ENCODE results near the gene CAMK1D.

Gene CAMK1D

DNA sequence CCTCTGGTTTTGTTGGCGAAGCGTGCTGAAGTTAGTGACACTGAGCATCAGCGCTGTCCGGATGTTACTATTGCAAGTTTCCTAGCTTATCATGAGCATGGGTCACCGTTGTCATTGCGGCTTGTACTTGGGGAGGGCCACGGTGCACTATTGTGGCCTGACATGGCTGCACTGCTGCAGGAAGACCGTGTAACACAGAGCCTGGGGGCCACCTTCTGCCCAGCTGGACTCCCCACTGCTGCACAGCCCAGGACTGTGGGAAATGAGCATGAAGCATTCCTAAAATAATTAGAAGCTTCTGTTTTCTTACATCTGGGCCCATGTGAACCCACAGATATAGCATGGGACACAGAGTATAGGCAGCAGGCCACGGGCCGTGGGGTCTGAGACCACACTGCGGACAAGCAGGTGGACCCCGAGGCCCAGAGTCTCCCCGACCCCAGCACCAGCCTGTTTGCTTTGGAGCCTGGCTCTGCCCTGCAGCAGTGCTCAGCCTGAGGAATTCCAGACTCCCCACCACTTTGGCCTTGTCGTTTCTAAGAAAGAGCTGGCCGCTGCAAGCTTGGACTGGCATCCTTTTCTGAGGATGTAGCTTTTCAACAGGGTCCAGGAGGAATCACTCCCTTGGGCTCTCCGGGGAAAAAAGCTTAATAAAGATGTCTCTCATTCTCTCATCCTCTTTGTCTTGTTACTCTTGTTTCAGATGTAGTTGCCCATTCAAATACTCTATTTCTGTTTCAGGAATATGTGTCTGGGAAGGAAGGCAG is 473.0 kb downstream of the CAMK1D start:
- DNase-seq (ENCODE audit: low read depth in 2 of 2): no peak

DNA sequence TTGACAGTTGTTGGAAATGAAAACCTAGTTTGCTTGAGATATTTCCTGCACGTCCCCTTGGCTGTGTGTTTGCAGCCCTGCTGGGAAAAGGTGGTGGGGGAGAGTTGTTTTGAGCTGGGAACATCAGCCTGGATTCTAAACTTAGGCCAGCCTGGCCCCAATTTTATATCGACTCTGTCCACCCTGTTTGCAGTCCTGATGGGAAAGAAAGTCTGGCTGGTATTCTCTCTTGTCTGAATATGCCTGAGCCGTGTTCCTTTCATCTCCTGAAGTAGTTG is 473.5 kb downstream of the CAMK1D start:
- DNase-seq (ENCODE audit: low read depth in 2 of 2): no peak

DNA sequence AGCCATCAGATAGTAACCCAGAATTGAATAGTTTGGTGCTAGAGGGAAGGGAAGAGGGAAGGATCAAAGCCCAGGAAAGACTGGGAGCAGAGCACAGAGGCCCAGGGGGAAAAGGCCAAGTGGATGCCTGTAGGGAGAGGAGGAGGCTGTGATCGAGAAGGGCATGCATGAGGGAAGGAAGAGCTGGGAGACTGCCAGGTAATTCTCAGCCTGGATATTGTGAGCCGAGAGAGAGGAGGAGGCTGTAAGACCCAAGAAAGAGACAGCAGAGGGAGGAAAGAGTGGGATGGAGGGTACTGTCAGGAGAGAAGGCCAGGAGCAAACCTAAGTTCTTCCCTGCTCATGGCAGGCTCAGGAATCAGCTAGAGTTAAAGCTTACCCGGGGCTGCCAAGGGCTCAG is 474.0 kb downstream of the CAMK1D start:
- DNase-seq (ENCODE audit: low read depth in 2 of 2): no peak

DNA sequence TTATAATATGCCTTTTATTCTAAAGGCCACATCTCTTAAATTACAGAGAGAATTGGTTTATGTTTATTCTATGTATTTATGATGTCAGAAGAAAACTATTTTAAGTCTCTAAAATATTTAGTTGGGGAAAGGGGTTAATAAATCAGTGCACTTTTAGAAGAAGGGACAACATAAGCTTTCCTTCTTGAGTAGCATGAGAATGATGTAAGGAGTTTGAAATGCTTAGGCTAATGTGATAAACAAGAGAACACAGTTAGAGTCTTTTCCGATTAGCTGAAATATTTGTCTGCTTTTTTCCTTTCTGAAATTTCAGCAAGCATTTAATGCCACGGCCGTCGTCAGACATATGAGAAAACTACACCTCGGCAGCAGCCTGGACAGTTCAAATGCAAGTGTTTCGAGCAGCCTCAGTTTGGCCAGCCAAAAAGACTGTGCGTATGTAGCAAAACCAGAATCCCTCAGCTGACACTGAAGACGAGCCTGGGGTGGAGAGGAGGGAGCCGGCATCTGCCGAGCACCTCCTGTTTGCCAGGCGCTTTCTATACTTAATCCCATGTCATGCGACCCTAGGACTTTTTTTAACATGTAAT is 476.0 kb downstream of the CAMK1D start:
- no peak for DNase-seq (ENCODE audit: low read depth in 2 of 2)

DNA sequence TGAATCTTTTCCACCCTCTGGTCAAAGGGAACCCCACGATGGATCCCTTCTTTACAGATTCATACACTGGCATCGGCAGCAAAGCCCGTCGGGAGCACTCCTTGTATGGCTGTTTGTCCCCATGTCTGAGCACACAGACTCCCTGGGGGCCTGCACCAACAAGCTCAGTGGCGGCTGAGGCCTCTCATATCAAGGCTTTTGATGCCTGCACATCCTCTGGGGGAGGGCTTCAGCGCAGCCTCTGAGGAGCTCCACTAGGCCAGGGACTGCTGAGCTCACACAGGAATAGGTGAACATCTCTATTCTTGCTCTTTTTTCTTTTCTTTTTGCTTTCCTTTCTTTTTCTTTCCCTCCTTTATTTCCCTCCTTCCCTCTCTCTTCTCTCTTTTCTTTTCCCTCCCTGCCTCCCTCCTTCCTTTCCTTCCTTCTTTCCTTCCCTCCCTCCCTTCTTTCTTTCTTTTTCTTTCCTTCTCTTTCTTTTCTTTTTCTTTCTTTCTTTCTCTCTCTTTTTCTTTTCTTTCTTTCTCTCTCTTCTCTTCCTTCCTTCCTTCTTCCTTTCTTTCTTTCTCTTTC is 477.5 kb downstream of the CAMK1D start:
- DNase-seq (ENCODE audit: low read depth in 2 of 2): no peak

DNA sequence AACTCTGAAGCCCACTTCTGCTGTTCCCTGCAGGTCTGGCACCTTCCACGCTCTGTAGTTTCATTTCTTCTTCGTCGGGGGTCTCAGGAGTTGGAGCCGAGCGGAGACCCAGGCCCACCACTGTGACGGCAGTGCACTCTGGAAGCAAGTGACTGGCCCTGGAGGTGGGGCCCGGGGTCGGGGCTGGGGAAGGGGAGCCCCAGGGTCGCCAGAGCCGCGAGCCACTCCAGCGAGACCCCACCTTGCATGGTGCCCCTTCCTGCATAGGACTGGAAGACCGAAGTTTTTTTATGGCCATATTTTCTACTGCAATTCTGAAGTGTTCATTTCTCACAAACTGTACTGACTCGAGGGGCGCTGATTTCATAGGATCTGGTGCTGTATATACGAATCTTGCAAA is 479.4 kb downstream of the CAMK1D start:
- no peak for DNase-seq (ENCODE audit: low read depth in 2 of 2)

DNA sequence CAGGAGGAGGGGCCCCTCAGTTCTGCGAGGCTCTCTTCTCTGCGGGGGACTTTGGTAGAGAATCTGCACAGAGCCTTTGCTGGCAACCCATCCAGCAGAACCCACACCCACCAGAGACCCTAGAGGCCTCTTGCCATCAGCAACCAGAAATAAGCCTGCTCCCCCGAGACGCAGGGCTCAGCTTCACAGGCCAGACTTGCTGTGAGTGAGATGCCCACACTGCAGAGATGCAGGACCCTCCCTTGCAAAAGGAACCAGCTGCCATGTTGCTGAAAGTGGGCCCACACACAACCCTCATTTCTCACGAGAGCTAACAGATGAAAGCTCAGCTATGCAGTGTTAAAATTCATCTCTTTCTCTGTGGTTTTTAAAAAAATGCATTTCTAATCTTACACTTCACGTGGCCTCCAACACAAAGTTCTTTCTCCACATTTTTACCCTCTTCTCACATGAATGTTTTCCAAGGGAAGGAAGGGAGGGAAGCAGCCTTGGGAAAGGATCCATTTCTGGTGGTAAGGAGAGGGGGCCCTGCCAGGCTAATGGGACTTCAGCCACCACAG is 480.6 kb downstream of the CAMK1D start:
- no peak for DNase-seq (ENCODE audit: low read depth in 2 of 2)

DNA sequence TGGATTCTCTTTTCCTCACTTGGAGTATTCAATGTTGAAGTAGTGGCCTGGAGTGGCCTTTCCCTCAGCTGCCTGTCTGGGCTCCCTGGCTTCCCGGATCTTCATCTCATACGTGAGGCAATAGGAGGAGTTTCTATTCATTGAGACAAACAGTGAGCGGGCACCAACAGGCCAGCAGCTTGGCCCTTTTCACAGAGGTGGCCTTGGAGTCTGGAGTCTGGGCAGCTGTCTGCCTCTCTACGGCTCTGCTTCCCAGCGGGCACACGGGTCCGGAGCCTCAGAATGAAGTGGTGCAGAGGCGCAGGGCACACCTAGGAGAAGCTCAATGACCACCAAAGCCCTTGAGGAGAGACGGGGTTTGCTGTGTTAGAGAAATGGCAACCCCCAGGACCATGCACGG is 482.7 kb downstream of the CAMK1D start:
- no peak for DNase-seq (ENCODE audit: low read depth in 2 of 2)

DNA sequence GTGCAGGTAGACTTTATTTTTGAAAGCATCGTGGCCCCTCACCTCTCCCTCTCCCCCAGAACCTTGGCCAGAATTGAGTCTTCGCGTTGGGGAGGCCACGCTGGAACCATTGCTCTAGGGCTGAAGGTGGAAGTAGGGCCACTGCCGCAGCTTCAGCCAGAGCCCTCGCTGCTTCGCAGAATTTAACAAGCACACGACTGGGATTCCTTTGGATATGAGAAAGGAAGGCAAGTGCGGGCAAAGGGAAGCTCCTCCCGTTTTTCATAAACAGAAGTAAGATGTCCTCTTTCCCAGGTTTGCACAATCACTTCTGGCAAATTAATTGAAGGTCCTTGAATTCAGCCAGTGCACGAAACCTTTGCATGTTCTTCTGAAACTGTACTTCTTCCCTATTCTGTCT is 484.1 kb downstream of the CAMK1D start:
- no peak for DNase-seq (ENCODE audit: low read depth in 2 of 2)

DNA sequence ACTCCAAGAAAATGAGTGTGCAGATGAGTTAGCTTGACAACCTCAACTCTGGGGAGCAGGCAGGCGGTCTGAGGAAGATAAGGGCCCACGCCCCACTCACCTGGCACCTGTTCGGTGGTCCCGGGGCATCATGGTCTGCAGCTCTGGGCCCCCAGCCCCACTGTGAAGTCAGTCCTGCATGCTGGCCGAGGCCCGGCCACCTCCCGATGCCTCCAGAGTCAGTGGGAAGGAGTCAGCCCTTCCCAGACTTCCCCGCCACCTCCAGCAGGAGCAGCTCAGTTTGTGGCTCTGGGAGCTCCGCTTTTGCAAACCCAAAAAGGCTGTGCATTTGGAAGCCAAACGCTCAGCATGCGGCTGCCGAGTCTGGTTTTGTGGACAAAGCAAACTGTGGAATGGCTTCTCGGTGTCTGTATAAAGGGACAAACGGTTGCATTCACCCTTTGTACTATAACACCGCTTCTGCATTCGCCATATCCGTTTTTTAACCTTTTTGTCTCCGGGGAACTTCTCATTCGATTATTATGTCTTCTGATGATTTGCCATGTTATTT is 484.8 kb downstream of the CAMK1D start:
- no peak for DNase-seq (ENCODE audit: low read depth in 2 of 2)

DNA sequence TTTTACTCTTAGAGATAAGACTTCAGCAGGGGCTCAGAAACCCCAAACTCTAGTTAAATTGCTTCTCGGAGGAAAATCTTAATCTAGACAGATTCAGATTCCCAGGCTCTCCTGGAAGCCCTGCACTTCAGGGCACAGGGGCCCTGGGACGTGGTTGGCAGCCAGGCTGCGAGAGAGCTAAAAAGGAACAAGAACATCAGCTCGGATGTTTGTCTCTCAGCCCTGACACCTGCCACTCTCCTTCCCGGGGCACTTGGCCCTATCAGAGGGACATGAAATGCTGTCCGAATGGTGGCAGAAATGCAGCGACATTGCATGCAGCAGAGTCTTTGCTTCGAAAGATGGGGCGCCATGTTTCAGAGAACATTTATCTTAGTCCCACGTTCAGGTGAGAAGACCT is 485.4 kb downstream of the CAMK1D start:
- DNase-seq (ENCODE audit: low read depth in 2 of 2): no peak

DNA sequence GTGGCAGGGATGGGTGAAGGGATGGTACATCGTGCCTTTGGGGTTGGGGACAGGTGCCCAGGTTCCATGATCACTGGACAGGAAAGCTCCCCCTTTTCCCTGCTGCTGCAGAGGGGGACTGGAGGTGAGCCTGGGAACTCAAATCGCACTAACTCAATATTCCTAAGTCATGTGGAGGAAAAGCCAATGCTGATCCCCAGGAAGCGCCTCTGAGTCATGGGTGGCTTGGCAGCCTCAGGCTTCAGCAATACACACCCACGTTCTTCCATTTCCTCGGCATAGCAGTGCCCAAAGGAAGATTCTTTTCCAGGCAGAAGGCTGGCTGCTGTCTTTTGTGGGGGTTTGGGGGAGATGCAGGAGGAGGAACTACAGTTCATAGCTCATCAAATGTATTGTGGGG is 486.4 kb downstream of the CAMK1D start:
- no peak for DNase-seq (ENCODE audit: low read depth in 2 of 2)

DNA sequence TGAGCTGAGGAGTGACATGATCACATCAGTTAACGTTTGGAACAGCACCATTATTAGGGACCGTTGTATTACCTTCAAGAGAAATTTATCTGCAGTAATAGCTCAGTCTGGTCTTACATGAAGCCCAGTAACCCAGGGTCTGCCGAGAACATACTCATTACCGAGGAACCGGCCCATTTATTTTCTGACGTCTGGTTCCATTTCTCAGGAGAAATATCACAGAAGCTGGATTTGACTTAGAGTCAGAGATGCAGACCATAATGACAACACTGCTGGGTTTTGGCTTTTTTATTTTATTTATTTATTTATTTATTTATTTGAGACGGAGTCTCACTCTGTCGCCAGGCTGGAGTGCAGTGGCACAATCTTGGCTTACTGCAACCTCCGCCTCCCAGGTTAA is 489.0 kb downstream of the CAMK1D start:
- no peak for DNase-seq (ENCODE audit: low read depth in 2 of 2)

DNA sequence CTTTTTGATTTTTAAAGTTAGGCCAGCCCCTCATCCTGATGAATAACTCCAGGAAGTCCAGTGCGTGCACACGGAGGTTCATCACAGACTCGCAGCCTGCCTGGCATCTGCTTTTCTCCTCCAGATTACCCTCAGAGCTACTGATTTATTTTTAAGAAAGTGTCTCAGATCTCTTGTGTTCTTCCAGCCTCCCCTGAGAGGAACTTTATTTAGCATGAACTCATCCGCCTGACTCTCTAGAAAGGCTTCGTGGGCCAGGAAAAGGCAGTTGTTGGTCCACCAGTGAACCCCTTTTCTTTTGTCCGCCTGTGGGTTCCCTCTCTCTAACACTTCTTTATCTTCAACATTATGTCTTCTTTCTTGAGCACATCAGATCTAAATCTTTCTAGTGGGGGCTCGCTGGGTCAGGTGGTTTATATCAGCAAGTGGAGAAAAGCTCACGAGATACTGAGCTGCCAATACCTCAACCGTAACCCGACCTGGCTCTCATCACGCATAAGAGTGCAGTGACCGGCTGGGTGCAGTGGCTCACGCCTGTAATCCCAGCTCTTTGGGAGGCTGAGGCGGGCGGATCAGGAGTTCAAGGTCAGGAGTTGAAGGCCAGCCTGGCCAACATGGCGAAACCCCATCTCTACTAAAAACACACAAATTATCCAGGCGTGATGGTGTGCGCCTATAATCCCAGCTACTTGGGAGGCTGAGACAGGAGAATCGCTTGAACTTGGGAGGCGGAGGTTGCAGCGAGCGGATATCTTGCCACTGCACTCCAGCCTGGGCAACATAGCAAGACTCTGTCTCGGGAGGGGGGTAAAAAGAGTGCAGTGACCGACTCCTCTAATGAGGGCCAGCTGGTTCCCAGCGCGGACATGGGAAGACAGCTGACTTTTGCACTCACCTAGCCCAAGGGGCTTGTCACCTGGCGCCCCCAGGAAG is 489.9 kb downstream of the CAMK1D start:
- DNase-seq (ENCODE audit: low read depth in 2 of 2): no peak

DNA sequence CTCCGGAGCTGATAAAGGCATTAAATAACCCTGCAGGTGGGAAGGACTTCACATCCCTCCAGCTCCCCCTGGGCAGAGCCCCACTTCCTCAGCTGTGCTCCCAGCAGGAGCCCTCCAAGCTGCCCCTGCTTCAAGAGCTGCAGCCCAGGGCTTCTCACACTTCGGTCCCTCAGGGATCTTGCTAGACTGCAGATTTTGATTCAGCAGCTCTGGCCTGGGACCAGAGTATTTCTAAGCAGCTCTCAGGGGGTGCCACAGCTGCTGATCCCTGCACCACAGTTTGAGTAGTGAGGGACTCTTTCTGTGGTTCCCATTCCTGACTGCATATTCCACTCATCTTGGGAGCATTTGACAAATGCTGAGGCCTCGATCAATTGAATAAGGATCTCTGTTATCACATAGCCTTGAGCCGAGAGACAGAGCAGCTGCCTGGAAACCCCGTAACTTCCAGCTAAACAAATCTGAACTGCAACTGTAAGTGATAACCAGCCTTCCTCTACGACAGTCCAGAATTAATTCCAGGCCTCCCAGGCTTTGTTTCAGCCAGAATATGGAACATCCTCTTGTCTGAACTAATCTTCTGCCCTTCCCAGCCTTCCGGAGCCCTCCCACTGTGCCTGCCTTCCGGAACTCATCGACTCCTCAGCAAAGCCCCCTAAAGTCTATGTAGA is 490.7 kb downstream of the CAMK1D start:
- DNase-seq (ENCODE audit: low read depth in 2 of 2): no peak

DNA sequence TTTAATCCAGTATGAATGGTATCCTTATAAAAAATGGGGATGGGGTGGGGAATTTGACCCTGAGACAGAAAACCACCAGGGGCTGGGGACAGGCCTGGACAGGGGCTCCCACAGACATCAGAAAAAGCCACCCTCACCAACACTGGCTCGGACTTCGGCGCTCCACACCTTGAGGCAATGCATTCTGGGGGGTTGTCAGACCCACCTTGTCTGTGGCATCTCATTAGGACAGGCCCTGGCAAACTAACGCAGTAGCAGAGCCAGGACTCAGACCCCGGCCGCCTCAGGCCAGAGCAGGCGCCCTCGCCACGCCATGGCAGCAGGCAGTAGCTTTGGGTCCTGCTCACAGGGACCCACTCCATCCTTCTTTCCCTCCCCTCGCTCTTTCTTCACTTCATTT is 492.1 kb downstream of the CAMK1D start:
- DNase-seq (ENCODE audit: low read depth in 2 of 2): no peak

DNA sequence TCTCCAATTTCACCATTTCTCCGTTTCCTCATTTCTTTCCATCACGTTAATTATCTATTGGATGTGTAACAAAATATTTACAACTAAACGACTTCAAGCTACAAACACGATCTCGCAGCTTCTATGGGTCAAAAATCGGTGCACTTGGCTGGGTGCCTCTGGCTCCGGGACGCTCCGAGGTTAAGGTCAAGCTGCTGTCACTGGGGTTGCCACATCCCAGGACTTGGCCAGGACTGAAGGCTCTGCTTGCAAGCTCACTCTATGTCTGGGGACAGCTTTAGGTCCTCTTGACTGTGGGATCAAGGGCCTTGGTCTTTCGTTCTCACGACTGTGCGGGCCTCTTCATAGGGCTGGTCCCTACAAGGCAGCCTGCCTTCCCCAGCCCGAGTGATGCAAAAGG is 492.5 kb downstream of the CAMK1D start:
- no peak for DNase-seq (ENCODE audit: low read depth in 2 of 2)

DNA sequence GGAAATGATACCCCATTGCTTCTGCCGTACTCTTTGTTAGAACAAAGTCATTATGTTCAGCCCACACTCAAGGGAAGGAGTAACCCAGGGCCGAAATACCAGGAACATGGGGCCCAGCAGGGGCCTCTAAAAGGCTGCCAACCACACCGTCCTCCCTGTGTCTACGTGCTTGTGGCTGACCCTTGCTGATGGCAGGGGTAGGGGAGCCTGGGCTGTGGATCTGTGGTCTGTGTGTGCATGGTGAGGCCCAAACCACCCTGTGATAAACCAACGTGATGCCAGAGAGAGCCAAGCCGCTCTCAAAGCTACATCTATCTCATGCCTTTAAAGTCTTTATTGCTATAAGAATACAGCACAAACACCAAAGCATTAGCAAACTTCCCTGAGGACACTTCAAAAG is 493.0 kb downstream of the CAMK1D start:
- no peak for DNase-seq (ENCODE audit: low read depth in 2 of 2)

DNA sequence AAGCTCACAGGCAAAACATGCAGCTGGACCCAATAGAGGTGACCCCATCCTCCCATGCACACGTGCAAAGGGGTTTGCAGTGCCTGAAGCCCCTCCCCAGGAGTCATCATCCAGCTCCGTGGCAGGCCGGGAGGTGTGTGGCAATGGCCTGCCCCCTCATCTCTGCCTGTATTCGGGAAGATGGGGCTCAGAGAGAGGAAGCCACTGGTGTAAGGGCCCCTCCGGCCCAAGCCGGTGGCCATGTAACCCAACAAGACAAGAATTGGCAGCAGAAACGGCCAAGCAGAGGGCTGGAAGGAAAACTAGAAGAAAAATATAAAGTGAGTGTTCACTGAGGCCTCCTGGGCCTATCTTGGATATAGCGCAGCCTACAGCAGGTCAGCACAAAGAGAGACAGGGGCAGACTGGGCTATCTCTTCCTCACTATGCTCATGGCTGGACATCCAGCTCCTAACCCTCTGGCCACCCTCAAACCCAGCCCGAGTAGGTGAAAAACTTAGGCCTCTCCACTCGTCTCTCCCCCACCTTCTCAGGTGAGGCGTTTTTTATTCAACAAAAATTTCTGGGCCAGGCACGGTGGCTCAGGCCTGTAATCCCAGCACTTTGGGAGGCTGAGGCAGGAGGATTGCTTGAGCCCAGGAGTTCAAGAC is 494.1 kb downstream of the CAMK1D start:
- DNase-seq (ENCODE audit: low read depth in 2 of 2): no peak

DNA sequence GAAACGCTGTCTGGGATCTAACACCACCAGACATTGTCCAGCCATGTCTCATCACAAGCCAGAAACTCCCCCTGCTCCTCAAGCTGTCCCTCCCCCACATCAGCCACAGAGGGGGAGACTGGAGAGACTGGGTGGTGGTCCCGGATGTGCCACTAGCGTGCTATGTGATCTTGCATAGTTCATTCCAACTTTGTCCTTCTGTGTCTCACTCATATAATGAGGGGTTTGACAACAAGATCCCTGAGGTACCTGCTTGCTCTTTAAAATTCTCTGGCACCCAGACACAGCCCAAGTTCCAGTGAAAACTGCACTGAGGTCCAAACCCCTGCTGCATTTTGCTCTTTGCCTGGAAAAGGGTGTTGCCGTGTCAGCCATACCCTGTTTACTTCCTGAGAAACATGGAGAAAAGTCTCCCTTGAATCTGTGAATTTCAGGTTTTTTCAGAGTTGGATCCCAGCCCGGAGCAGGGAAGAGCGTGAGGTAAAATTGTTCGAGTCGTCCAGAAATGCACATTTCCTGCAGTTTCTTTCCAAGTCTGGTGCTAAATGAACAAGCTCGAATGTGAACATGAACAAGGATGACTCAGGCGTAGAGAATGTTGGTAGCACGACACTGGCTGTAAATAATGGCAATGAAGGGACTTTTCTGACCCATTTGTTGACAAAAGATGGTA is 495.6 kb downstream of the CAMK1D start:
- DNase-seq (ENCODE audit: low read depth in 2 of 2): no peak
